SK-N-SH (cell line): ENCODE data around the gene CREBL2. TPM values are rescaled to one million over a fixed set of nuclear protein-coding genes. Genes with fewer than 3 reads are reported as not detected.
"Not testable (repeated sequence)": the region's sequence is repeated elsewhere in the genome, so short reads cannot be mapped to it uniquely, and the experiment has no call there.

Experiments
- CTCF ChIA-PET: fragments of 300-600, 350-600 bp; formaldehyde crosslinking; extraction: SDS; loops from one replicate; lab custom pipeline; 2021; lab: Yijun Ruan, JAX
- POLR2A ChIA-PET: fragments of 350-600 bp; sonication (Branson Sonifier 250); formaldehyde crosslinking; extraction: SDS; loops from one replicate; lab custom pipeline; 2020; ENCODE audit warnings: antibody characterized with exemption, inconsistent platforms; lab: Yijun Ruan, JAX
- DNase-seq: peaks from one replicate; pipeline ENCODE4 v3.0.0; 2012
- H2AFZ ChIP-seq: fragments of 200-600 bp; sonication (generic); 2 replicates; pipeline ENCODE4 v1.8.1; 2016; ENCODE audit warnings: antibody characterized with exemption, mild to moderate bottlenecking, low read depth
- H3F3A ChIP-seq: fragments of 200-600 bp; sonication (generic); replicated peaks from 2 replicates; pipeline ENCODE3; 2016; ENCODE audit warnings: antibody characterized with exemption, mild to moderate bottlenecking; ENCODE audit not compliant: insufficient read depth
- H3K27ac ChIP-seq, 2 experiments: fragments of 200-500 bp in 1 of 2; fragments of 200-600 bp in 1 of 2; sonication (Bioruptor generic) in 1 of 2; sonication (generic), shearing (Covaris generic) in 1 of 2; 2 replicates each; pipeline versions ENCODE4 v1.5.1 to v1.6.1; 2014 to 2016; ENCODE audit warnings: low read depth in 2 of 2, inconsistent platforms in 1 of 2, low read length in 1 of 2, mild to moderate bottlenecking in 1 of 2, mixed read lengths in 1 of 2
- H3K27me3 ChIP-seq: fragments of 200-600 bp; sonication (generic), shearing (Covaris generic); 2 replicates; pipeline ENCODE4 v1.6.1; 2016; ENCODE audit warnings: mixed run types; ENCODE audit not compliant: insufficient read depth
- H3K36me3 ChIP-seq, 2 experiments: fragments of 200-500 bp in 1 of 2; fragments of 200-600 bp in 1 of 2; sonication (Bioruptor generic) in 1 of 2; sonication (generic) in 1 of 2; replicated peaks in 1 of 2; 2 replicates each; pipeline versions ENCODE3 to v1.5.1; 2014 to 2016; ENCODE audit warnings: low read length in 1 of 2, mild to moderate bottlenecking in 1 of 2; ENCODE audit not compliant: insufficient read depth in 2 of 2, control insufficient read depth in 1 of 2
- H3K4me1 ChIP-seq, 2 experiments: fragments of 200-500 bp in 1 of 2; fragments of 200-600 bp in 1 of 2; sonication (Bioruptor generic) in 1 of 2; sonication (generic), shearing (Covaris generic) in 1 of 2; 2 replicates each; pipeline versions ENCODE4 v1.5.1 to v1.6.1; 2014 to 2016; ENCODE audit warnings: low read depth in 1 of 2, low read length in 1 of 2, mixed run types in 1 of 2; ENCODE audit not compliant: insufficient read depth in 2 of 2, control insufficient read depth in 1 of 2
- H3K4me2 ChIP-seq: fragments of 200-600 bp; sonication (generic), shearing (Covaris generic); 2 replicates; pipeline ENCODE4 v1.6.1; 2017; ENCODE audit warnings: mixed run types
- H3K4me3 ChIP-seq, 2 experiments: fragments of 200-500 bp in 1 of 2; fragments of 200-600 bp in 1 of 2; sonication (Bioruptor generic) in 1 of 2; sonication (generic), shearing (Covaris generic) in 1 of 2; 2 replicates each; pipeline versions ENCODE4 v1.5.1 to v1.8.1; 2014 to 2016; ENCODE audit warnings: low read depth in 2 of 2, inconsistent platforms in 1 of 2, low read length in 1 of 2, mild to moderate bottlenecking in 1 of 2, mixed read lengths in 1 of 2, moderate library complexity in 1 of 2
- H3K79me2 ChIP-seq: fragments of 200-600 bp; sonication (generic); 2 replicates; pipeline ENCODE4 v1.8.1; 2017; ENCODE audit warnings: mild to moderate bottlenecking; ENCODE audit not compliant: insufficient read depth
- H3K9ac ChIP-seq: fragments of 200-600 bp; sonication (generic); 2 replicates; pipeline ENCODE4 v1.6.1; 2017; ENCODE audit warnings: mixed run types
- H3K9me2 ChIP-seq: fragments of 200-600 bp; sonication (generic); 2 replicates; pipeline ENCODE4 v1.6.1; 2017; ENCODE audit warnings: mixed run types
- H3K9me3 ChIP-seq: fragments of 200-600 bp; sonication (generic); 2 replicates; pipeline ENCODE4 v1.6.1; 2017; ENCODE audit warnings: mixed run types, mild to moderate bottlenecking, moderate library complexity
- H4K20me1 ChIP-seq: fragments of 200-600 bp; sonication (generic); 2 replicates; pipeline ENCODE4 v1.6.1; 2017; ENCODE audit warnings: mild to moderate bottlenecking, mixed run types; ENCODE audit not compliant: insufficient read depth
- ELF1 ChIP-seq: IDR thresholded peaks from 2 replicates; pipeline ENCODE4 v1.4.0; 2012
- FOXM1 ChIP-seq: IDR thresholded peaks from 2 replicates; pipeline ENCODE4 v1.4.0; 2012; ENCODE audit warnings: low read depth, mild to moderate bottlenecking
- NFIC ChIP-seq: IDR thresholded peaks from 2 replicates; pipeline ENCODE4 v1.4.0; 2012; ENCODE audit warnings: borderline replicate concordance
- NRF1 ChIP-seq: IDR thresholded peaks from 2 replicates; pipeline ENCODE4 v1.6.1; 2012; ENCODE audit warnings: low read depth, mild to moderate bottlenecking, low read length
- RAD21 ChIP-seq: IDR thresholded peaks from 2 replicates; pipeline ENCODE4 v1.6.1; 2012; ENCODE audit warnings: mild to moderate bottlenecking, low read length
- TAF1 ChIP-seq: IDR thresholded peaks from 2 replicates; pipeline ENCODE4 v1.6.1; 2012; ENCODE audit warnings: low read depth, mild to moderate bottlenecking, low read length, moderate library complexity, borderline replicate concordance
- WGBS: methylation state at CpG from one replicate; pipeline ENCODE4 v1.1.6; 2017; ENCODE audit warnings: low lambda C conversion rate; 5-methylcytosine and 5-hydroxymethylcytosine counted together
- polyA plus RNA-seq, 3 experiments: library from polyadenylated mRNA; depleted of rRNA; stranded (reverse); fragments of >200 nt; gene quantifications; 2 replicates each; pipeline ENCODE4 v1.2.3, GENCODE V29; 2012

CREBL2 gene
- polyA plus RNA-seq, 1 of the 3 experiments (the other 2 are of a cell fraction): 12.6 TPM

DNA sequence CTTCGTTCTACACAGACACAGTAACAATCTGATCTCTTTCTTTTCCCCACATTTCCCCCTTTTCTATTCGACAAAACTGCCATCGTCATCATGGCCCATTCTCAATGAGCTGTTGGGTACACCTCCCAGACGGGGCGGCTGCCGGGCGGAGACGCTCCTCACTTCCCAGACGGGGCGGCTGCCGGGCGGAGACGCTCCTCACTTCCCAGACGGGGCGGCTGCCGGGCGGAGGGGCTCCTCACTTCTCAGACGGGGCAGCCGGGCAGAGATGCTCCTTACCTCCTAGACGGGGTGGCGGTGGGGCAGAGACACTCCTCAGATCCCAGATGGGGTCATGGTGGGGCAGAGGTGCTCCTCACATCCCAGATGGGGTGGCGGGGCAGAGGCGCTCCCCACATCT is 6.4 kb downstream of the CREBL2 start:
- peaks cover 34% of the 10 kb centered on the region for H3K79me2 ChIP-seq
- H2AFZ ChIP-seq, H3K27me3 ChIP-seq, CTCF ChIA-PET, H3K9me2 ChIP-seq, H4K20me1 ChIP-seq, H3K4me1 ChIP-seq, DNase-seq, H3K4me3 ChIP-seq, POLR2A ChIA-PET, H3K9me3 ChIP-seq, H3K9ac ChIP-seq, H3K27ac ChIP-seq, H3K4me2 ChIP-seq, H3K36me3 ChIP-seq, H3F3A ChIP-seq: not testable (repeated sequence)
- 93% methylated on average over 18 of the region's 23 CpGs for WGBS

GRCh38 chr12:12620730-12621315 is 9.1 kb downstream of the CREBL2 start:
- no peaks in the 10 kb centered on the region for H3F3A ChIP-seq
- H3K27me3 ChIP-seq: no peaks in the 10 kb centered on the region
- no peak overlapping the region for H3K4me2 ChIP-seq
- peaks cover 0 to 5% of the 10 kb centered on the region in 2 experiments; a peak in 1 of 4 replicates for H3K4me1 ChIP-seq
- no peaks in the 10 kb centered on the region for H3K9me2 ChIP-seq
- DNase-seq: no peak
- CTCF ChIA-PET: no interaction called here
- no peak overlapping the region for H3K27ac ChIP-seq
- H2AFZ ChIP-seq: no peak overlapping the region
- no peak overlapping the region for H3K4me3 ChIP-seq
- no peak for TF ChIP-seq ELF1
- TF ChIP-seq NRF1: no peak
- TF ChIP-seq, all 33 proteins: peak for 0
- no peaks in the 10 kb centered on the region for H3K9me3 ChIP-seq
- no peaks in the 10 kb centered on the region for H4K20me1 ChIP-seq
- peaks cover 13% of the 10 kb centered on the region for H3K79me2 ChIP-seq
- peaks cover 0 to 5% of the 10 kb centered on the region in 2 experiments for H3K36me3 ChIP-seq
- WGBS: 93% methylated on average over 6 of the region's 6 CpGs
- POLR2A ChIA-PET: no interaction called here
- no peak overlapping the region for H3K9ac ChIP-seq

- Histone ChIP-seq H3F3A (no peaks in the 10 kb centered on the region), H4K20me1 (no peaks in the 10 kb centered on the region), H3K9me2 (no peaks in the 10 kb centered on the region), H3K79me2 (peaks cover 8% of the 10 kb centered on the region; the same call in 1 of the 2 replicates), H3K9ac (no peak overlapping the region), H3K36me3 (peaks cover 0 to 5% of the 10 kb centered on the region in 2 experiments), H3K4me3 (no peak overlapping the region), H3K27ac (no peak overlapping the region), H2AFZ (no peak overlapping the region), H3K4me1 (no peaks in the 10 kb centered on the region), H3K27me3 (no peaks in the 10 kb centered on the region), H3K9me3 (no peaks in the 10 kb centered on the region), H3K4me2 (no peak overlapping the region)
- WGBS: 76% methylated on average over 3 of the region's 3 CpGs
- no peak for TF ChIP-seq NFIC
- TF ChIP-seq TAF1: no peak
- no peak for TF ChIP-seq FOXM1
- TF ChIP-seq RAD21: no peak
- ChIA-PET CTCF (interaction anchor here (1.5 kb wide), 1 partner anchor 10 kb away, joined by 4 read pairs; no protein-coding TSS in a partner anchor), POLR2A (no interaction called here)
- no peak for DNase-seq
Measured at GRCh38 chr12:12622418-12622817, 10.7 kb downstream of the CREBL2 start.
